ENCODE data around the gene COL17A1.

COL17A1 gene

GRCh38 chr10:104057717-104058116, 28.0 kb downstream of the COL17A1 start:
- H2AFZ ChIP-seq (ENCODE audit: low read depth): no peak overlapping the region

DNA sequence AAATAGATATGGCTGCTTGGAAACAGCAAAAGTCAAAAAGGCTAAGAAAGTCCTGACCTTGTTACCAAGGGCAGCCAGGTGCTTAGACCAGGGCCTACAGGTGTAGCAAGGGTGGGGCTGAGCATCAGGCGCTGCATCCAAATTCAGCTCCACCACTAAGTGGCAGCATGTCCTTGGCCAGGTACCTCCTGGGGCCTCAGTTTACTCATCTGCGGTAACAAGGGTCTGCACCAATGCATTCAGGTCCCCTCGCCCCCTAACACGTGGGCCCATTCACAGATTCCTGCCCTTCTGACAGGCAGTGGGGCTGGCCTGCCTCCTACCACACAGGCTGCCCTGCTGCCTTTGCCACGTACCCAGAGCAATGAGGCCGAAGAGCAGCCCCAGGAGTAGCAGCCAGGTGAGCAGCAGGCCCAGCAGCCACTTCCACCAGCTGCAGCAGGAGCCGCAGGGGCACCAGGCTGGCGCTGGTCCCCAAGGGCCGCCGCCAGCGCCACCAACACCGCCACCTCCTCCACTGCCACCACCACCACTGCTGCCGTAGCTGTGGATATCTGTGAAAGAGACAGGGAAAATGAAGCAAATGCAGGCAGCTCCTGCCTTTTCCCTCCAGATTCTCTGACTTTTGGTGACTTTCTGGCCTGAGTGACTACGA, 28.9 kb downstream of the COL17A1 start:
- Histone ChIP-seq H3K27ac (no peak overlapping the region), H3K4me1 (ENCODE audit: low read depth, poor library complexity, severe bottlenecking) (no peaks in the 10 kb centered on the region), H4K20me1 (ENCODE audit: insufficient read depth) (no peaks in the 10 kb centered on the region), H3K27me3 (ENCODE audit: insufficient read depth, low read depth) (no peaks in the 10 kb centered on the region), H3K9ac (no peak overlapping the region), H3K79me2 (ENCODE audit: insufficient read depth, low read depth) (no peaks in the 10 kb centered on the region), H2AFZ (ENCODE audit: low read depth) (no peak overlapping the region), H3K4me2 (no peak overlapping the region), H3K4me3 (IDR thresholded peaks at IDR 0.05; ENCODE audit: insufficient read depth, low read depth, low read length) (no peak overlapping the region), H3K36me3 (ENCODE audit: insufficient read depth) (no peaks in the 10 kb centered on the region)
- TF ChIP-seq, protein P1, sequence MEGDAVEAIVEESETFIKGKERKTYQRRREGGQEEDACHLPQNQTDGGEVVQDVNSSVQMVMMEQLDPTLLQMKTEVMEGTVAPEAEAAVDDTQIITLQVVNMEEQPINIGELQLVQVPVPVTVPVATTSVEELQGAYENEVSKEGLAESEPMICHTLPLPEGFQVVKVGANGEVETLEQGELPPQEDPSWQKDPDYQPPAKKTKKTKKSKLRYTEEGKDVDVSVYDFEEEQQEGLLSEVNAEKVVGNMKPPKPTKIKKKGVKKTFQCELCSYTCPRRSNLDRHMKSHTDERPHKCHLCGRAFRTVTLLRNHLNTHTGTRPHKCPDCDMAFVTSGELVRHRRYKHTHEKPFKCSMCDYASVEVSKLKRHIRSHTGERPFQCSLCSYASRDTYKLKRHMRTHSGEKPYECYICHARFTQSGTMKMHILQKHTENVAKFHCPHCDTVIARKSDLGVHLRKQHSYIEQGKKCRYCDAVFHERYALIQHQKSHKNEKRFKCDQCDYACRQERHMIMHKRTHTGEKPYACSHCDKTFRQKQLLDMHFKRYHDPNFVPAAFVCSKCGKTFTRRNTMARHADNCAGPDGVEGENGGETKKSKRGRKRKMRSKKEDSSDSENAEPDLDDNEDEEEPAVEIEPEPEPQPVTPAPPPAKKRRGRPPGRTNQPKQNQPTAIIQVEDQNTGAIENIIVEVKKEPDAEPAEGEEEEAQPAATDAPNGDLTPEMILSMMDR (conservative IDR thresholded peaks at IDR 0.05; ENCODE audit: low read depth, low read length): no peak

More at GRCh38 chr10:104057717-104058116, 28.0 kb downstream of the COL17A1 start:
- TF ChIP-seq, protein P1 (conservative IDR thresholded peaks at IDR 0.05; ENCODE audit: low read depth, low read length): no peak
- H3K27ac ChIP-seq: no peak overlapping the region
- H3K27me3 ChIP-seq (ENCODE audit: insufficient read depth, low read depth): no peaks in the 10 kb centered on the region
- no peaks in the 10 kb centered on the region for H4K20me1 ChIP-seq (ENCODE audit: insufficient read depth)
- H3K79me2 ChIP-seq (ENCODE audit: insufficient read depth, low read depth): no peaks in the 10 kb centered on the region
- no peaks in the 10 kb centered on the region for H3K36me3 ChIP-seq (ENCODE audit: insufficient read depth)
- no peaks in the 10 kb centered on the region for H3K4me1 ChIP-seq (ENCODE audit: low read depth, poor library complexity, severe bottlenecking)
- H3K4me3 ChIP-seq (IDR thresholded peaks at IDR 0.05; ENCODE audit: insufficient read depth, low read depth, low read length): no peak overlapping the region
- H3K4me2 ChIP-seq: no peak overlapping the region
- no peak overlapping the region for H3K9ac ChIP-seq

DNA sequence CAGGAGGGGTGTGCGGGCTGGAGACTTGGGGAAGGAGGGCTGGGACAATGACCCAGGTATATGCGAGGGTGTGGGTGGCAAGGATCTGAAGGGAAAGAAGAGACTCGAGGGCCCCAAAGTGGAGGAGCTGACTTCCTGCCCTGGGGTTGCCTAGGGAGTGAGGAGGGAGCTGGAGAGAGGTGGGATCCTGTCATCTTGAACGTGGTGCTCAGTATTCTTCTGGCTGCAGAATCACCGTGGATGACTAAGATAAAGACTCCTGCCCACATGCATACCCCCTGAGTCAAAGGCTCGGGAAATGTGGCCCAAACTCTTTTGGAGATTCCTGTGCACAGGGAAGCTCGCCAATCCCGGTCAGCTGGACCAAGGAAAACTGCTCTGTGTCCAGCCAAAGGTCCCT, 31.2 kb downstream of the COL17A1 start:
- H3K4me3 ChIP-seq (IDR thresholded peaks at IDR 0.05; ENCODE audit: insufficient read depth, low read depth, low read length): no peak overlapping the region
- H3K36me3 ChIP-seq (ENCODE audit: insufficient read depth): no peaks in the 10 kb centered on the region
- TF ChIP-seq, protein P1 (conservative IDR thresholded peaks at IDR 0.05; ENCODE audit: low read depth, low read length): no peak
- no peaks in the 10 kb centered on the region for H3K79me2 ChIP-seq (ENCODE audit: insufficient read depth, low read depth)
- no peak overlapping the region for H3K27ac ChIP-seq
- no peak overlapping the region for H3K9ac ChIP-seq
- no peak overlapping the region for H3K4me2 ChIP-seq
- no peaks in the 10 kb centered on the region for H4K20me1 ChIP-seq (ENCODE audit: insufficient read depth)
- H3K4me1 ChIP-seq (ENCODE audit: low read depth, poor library complexity, severe bottlenecking): no peaks in the 10 kb centered on the region
- no peak overlapping the region for H2AFZ ChIP-seq (ENCODE audit: low read depth)
- H3K27me3 ChIP-seq (ENCODE audit: insufficient read depth, low read depth): no peaks in the 10 kb centered on the region

DNA sequence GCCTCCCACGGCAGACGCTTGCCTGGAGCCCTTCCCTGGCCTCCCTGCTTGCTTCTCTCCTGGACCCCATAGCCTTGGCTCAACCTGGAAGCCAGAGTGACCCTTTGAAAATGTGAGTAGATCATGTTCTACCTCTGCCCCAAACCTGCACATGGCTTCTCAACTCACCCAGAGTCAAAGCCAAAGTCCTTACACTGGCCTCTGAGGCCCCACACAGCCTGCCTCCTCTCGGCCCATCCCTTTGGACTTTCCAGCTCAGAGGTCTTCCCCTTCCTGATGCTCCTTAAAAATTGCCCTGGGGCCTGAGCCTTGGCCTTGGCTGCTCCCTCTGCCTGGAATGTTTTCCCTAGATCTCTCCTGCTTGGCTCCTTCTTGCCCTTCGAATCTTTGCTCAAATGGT, 32.5 kb downstream of the COL17A1 start:
- Histone ChIP-seq H3K79me2 (ENCODE audit: insufficient read depth, low read depth) (no peaks in the 10 kb centered on the region), H4K20me1 (ENCODE audit: insufficient read depth) (no peaks in the 10 kb centered on the region), H3K9ac (no peak overlapping the region), H3K4me1 (ENCODE audit: low read depth, poor library complexity, severe bottlenecking) (no peaks in the 10 kb centered on the region), H3K27ac (no peak overlapping the region), H2AFZ (ENCODE audit: low read depth) (no peak overlapping the region), H3K4me2 (no peak overlapping the region), H3K36me3 (ENCODE audit: insufficient read depth) (no peaks in the 10 kb centered on the region), H3K4me3 (IDR thresholded peaks at IDR 0.05; ENCODE audit: insufficient read depth, low read depth, low read length) (no peak overlapping the region), H3K27me3 (ENCODE audit: insufficient read depth, low read depth) (no peaks in the 10 kb centered on the region)
- TF ChIP-seq, protein P1 (conservative IDR thresholded peaks at IDR 0.05; ENCODE audit: low read depth, low read length): no peak

Data from KMS-11 (cell line).